Peyer's patch (tissue), 4 donors: ENCODE data around the gene DHRSX. TPM values are rescaled to one million over a fixed set of nuclear protein-coding genes. Genes with fewer than 3 reads are reported as not detected.

ENCODE experiments used
- DNase-seq, 3 donors: peaks; one replicate each; pipeline ENCODE4 v3.0.0-alpha.2; 2017 to 2019
- H3K27ac ChIP-seq, 4 donors: fragments of 200-600 bp; sonication (generic); one replicate each; pipeline ENCODE4 v1.5.1; 2016 to 2019
- H3K27me3 ChIP-seq, 2 donors: fragments of 200-600 bp; sonication (generic); one replicate each; pipeline ENCODE4 v1.5.1; 2019
- H3K36me3 ChIP-seq, 3 donors: fragments of 200-600 bp; sonication (generic); one replicate each; pipeline ENCODE4 v1.5.1; 2016 to 2019
- H3K4me1 ChIP-seq, 4 donors: fragments of 200-600 bp; sonication (generic); one replicate each; pipeline ENCODE4 v1.5.1; 2016 to 2019
- H3K4me3 ChIP-seq, 4 donors: fragments of 200-600 bp; sonication (generic); 1 replicate in 3 of 4; 2 replicates in 1 of 4; pipeline ENCODE4 v1.5.1; 2016 to 2019; ENCODE audit warnings: mild to moderate bottlenecking in 1 of 4
- H3K9me3 ChIP-seq, 4 donors: fragments of 200-600 bp; sonication (generic); one replicate each; pipeline ENCODE4 v1.5.1; 2016 to 2019; ENCODE audit warnings: mild to moderate bottlenecking in 1 of 4
- POLR2A ChIP-seq, 2 donors: fragments of 450-650 bp; IDR thresholded peaks; one replicate each; pipeline ENCODE4 v1.5.1; 2017; ENCODE audit warnings: antibody characterized with exemption in 2 of 2, mild to moderate bottlenecking in 2 of 2, moderate library complexity in 2 of 2
- total RNA-seq, 4 donors: library from RNA; depleted of rRNA; stranded (reverse); fragments of >200 nt; gene quantifications; one replicate each; pipeline ENCODE4 v1.1.0, GENCODE V29; 2016
- TF ChIP-seq, protein P1 (sequence below), 6 experiments: fragments of 450-650 bp in 4 of 6; fragments of 200-600 bp in 2 of 6; sonication (generic) in 1 of 6; IDR thresholded peaks; one replicate each; pipeline ENCODE4 v1.5.1; 2017 to 2019; ENCODE audit warnings: antibody characterized with exemption in 6 of 6, mild to moderate bottlenecking in 3 of 6, moderate library complexity in 1 of 6

Gene DHRSX
- total RNA-seq, 4 donors from 2014 or later, result 21.5 to 55.4 (median 40.4) TPM

DNA sequence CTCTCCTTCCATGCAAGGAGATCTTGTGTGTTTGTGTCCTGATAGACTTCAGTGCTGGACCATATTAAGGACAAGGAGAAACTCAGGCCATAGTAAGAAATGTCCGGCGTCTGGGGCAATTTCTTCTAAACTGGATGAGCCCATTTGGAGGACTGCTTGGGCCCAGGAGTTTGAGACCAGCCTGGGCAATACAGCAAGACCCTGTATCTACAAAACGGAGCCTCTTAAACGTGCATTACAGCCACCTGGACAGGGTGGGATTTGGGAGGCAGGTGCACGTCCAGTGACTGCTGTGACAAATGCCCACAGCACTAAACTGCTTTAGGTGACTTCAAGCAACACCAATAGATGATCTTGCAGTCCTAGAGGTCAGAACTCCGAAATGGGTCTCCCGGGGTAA is 311.9 kb downstream of the DHRSX start:
- no peak for TF ChIP-seq POLR2A (IDR thresholded peaks at IDR 0.05)
- TF ChIP-seq, protein P1, sequence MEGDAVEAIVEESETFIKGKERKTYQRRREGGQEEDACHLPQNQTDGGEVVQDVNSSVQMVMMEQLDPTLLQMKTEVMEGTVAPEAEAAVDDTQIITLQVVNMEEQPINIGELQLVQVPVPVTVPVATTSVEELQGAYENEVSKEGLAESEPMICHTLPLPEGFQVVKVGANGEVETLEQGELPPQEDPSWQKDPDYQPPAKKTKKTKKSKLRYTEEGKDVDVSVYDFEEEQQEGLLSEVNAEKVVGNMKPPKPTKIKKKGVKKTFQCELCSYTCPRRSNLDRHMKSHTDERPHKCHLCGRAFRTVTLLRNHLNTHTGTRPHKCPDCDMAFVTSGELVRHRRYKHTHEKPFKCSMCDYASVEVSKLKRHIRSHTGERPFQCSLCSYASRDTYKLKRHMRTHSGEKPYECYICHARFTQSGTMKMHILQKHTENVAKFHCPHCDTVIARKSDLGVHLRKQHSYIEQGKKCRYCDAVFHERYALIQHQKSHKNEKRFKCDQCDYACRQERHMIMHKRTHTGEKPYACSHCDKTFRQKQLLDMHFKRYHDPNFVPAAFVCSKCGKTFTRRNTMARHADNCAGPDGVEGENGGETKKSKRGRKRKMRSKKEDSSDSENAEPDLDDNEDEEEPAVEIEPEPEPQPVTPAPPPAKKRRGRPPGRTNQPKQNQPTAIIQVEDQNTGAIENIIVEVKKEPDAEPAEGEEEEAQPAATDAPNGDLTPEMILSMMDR (IDR thresholded peaks at IDR 0.05), result no peak
- H3K36me3 ChIP-seq, result no peaks in the 10 kb centered on the region
- no peak for DNase-seq

DNA sequence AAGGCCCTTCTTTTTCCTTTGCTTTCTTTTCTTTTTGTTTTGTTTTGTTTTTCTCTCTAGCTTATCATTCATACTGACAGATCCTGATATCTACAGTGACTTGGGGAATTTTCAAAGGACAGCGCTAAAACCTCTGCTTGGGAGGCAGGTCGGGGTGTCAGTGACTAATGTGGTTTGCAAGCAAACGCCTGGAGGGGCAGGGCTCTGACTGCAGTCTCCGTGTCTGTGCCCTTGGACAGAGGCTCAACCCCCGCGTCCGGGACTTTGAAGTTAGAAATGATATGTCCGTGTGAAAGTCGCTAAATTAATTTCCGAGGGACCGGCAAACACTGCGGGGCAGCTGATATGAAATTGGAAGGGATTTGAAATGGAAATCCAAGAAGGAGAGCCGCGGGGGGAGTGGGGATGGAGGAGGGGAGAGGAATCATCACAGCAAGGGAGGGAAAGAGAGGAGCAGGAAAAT is 312.4 kb downstream of the DHRSX start:
- Histone ChIP-seq H3K4me1 (no peaks in the 10 kb centered on the region), H3K27ac (no peak overlapping the region), H3K36me3 (no peaks in the 10 kb centered on the region), H3K4me3 (no peak overlapping the region), H3K27me3 (no peaks in the 10 kb centered on the region), H3K9me3 (peaks cover 0 to 7% (median 0%) of the 10 kb centered on the region in 4 donors)
- DNase-seq, result no peak
- TF ChIP-seq, protein P1 (IDR thresholded peaks at IDR 0.05), result no peak
- TF ChIP-seq POLR2A (IDR thresholded peaks at IDR 0.05), result no peak

More for the DNA sequence above, 311.9 kb downstream of the DHRSX start:
- Histone ChIP-seq H3K27ac (no peak overlapping the region), H3K9me3 (peaks cover 0 to 7% (median 0%) of the 10 kb centered on the region in 4 donors), H3K4me3 (no peak overlapping the region), H3K27me3 (no peaks in the 10 kb centered on the region), H3K4me1 (no peaks in the 10 kb centered on the region)

DNA sequence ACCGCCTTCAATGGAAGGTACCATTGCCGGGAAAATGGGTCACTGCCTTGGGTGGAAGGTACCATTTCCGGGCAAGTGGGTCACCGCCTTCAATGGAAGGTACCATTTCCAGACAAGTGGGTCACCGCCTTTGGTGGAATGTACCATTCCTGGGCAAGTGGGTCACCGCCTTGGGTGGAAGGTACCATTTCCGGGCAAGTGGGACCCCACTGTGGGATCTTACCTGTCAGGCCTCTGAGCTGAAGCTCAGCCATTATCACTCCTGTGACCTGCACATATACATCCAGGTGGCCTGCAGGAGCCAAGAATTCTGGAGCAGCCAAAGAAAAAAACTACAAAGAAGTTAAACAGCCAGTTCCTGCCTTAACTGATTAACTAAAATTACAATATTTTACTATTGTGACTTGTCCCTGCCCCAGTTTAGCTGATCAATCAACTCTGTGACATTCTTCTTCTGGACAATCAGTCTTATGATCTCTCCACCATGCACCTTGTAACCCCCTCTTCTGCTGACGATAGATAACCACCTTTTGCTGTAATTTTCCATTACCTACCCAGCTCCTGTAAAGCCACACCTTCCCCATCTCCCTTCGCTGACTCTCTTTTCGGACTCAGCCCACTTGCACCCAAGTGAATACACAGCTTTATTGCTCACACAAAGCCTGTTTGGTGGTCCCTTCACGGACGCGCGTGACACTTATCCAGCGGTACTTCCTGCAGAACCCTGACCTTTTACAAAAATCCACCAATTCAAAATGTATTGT is 313.2 kb downstream of the DHRSX start:
- H3K4me1 ChIP-seq, result no peaks in the 10 kb centered on the region
- H3K36me3 ChIP-seq, result no peaks in the 10 kb centered on the region
- DNase-seq, result no peak
- H3K4me3 ChIP-seq, result no peak overlapping the region
- TF ChIP-seq, protein P1 (IDR thresholded peaks at IDR 0.05), result no peak
- no peak for TF ChIP-seq POLR2A (IDR thresholded peaks at IDR 0.05)
- peaks cover 0 to 7% (median 0%) of the 10 kb centered on the region in 4 donors for H3K9me3 ChIP-seq
- no peak overlapping the region for H3K27ac ChIP-seq
- H3K27me3 ChIP-seq, result no peaks in the 10 kb centered on the region

DNA sequence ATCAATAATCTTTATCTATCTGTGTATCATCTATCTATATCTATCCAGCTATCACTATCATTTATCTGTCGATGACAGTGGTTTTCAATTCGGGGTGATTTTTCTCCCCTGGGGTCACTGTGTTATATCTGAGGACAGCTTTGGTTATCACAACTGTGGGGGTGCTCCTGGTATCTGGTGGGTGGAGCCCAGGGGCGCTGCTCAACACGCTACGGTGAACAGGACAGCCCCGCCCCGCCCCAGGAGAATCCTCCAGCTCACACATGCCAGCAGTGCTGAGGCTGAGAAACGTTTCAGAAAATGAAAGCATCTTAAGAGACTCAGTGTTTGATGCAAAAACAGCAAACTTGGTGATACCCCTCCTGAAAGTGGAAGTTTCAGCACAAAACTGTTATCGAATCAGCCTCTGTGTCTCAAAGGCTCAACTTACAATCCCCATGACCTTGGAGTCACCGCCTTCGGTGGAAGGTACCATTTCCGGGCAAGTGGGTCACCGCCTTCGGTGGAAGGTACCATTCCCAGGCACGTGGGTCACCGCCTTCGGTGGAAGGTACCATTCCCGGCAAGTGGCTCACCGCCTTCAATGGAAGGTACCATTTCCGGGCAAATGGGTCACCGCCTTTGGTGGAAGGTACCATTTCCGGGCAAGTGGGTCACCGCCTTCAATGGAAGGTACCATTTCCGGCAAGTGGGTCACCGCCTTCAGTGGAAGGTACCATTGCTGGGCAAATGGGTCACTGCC is 315.3 kb downstream of the DHRSX start:
- Histone ChIP-seq H3K27me3 (no peaks in the 10 kb centered on the region), H3K27ac (no peak overlapping the region), H3K36me3 (no peaks in the 10 kb centered on the region), H3K9me3 (peaks cover 0 to 7% (median 0%) of the 10 kb centered on the region in 4 donors), H3K4me1 (no peaks in the 10 kb centered on the region), H3K4me3 (no peak overlapping the region)
- TF ChIP-seq POLR2A (IDR thresholded peaks at IDR 0.05), result no peak
- TF ChIP-seq, protein P1 (IDR thresholded peaks at IDR 0.05), result no peak
- DNase-seq, result no peak

DNA sequence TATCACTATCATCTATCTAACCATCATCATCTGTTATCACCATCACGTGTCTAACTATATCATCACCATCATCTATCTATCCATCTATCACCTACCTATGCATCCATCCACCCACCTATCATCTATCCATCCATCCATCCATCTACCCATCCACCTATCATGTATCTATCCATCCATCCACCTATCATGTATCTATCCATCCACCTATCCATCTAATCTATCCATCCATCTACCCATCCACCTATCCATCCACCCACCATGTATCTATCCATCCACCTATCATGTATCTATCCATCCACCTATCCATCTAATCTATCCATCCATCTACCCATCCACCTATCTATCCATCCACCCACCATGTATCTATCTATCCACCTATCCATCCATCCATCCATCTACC is 316.7 kb downstream of the DHRSX start:
- no peak for DNase-seq
- TF ChIP-seq, protein P1 (IDR thresholded peaks at IDR 0.05), result no peak
- no peak for TF ChIP-seq POLR2A (IDR thresholded peaks at IDR 0.05)

More for the DNA sequence above, 316.7 kb downstream of the DHRSX start:
- no peaks in the 10 kb centered on the region for H3K4me1 ChIP-seq
- no peaks in the 10 kb centered on the region for H3K27me3 ChIP-seq
- H3K9me3 ChIP-seq, result peaks cover 0 to 7% (median 0%) of the 10 kb centered on the region in 4 donors
- no peak overlapping the region for H3K27ac ChIP-seq
- H3K4me3 ChIP-seq, result no peak overlapping the region
- H3K36me3 ChIP-seq, result no peaks in the 10 kb centered on the region
